BE2C (cell line): ENCODE measurements around the gene PCNX3.

ENCODE experiments used
- DNase-seq: peaks from one replicate; pipeline ENCODE4 v3.0.0-alpha.2; 2020
- H3K27me3 ChIP-seq: fragments of 250-450 bp; sonication (Bioruptor Pico); 2 replicates; pipeline ENCODE4 v1.5.1; 2020; ENCODE audit warnings: mild to moderate bottlenecking
- H3K36me3 ChIP-seq: fragments of 250-450 bp; sonication (Bioruptor Pico); 2 replicates; pipeline ENCODE4 v1.5.1; 2020; ENCODE audit warnings: mild to moderate bottlenecking
- H3K4me1 ChIP-seq: fragments of 250-450 bp; sonication (Bioruptor Pico); 2 replicates; pipeline ENCODE4 v1.5.1; 2020
- H3K4me3 ChIP-seq: 2 replicates; pipeline ENCODE4 v1.5.1; 2011; ENCODE audit warnings: low read depth, low read length
- H3K9me3 ChIP-seq: fragments of 250-450 bp; sonication (Bioruptor Pico); 2 replicates; pipeline ENCODE4 v1.5.1; 2020
- CTCF ChIP-seq: IDR thresholded peaks from 2 replicates; pipeline ENCODE4 v1.5.1; 2012; ENCODE audit warnings: mild to moderate bottlenecking, low read depth, low read length

The PCNX3 gene

GRCh38 chr11:65599216-65599954 is 16.2 kb upstream of the PCNX3 start:
- Histone ChIP-seq H3K4me1 (no peaks in the 10 kb centered on the region), H3K4me3 (no peak overlapping the region), H3K9me3 (no peaks in the 10 kb centered on the region), H3K36me3 (no peaks in the 10 kb centered on the region), H3K27me3 (no peaks in the 10 kb centered on the region)
- no peak for TF ChIP-seq CTCF
- DNase-seq = no peak

- no peak for TF ChIP-seq CTCF
- Histone ChIP-seq H3K4me1 (no peaks in the 10 kb centered on the region), H3K9me3 (no peaks in the 10 kb centered on the region), H3K27me3 (no peaks in the 10 kb centered on the region), H3K36me3 (no peaks in the 10 kb centered on the region), H3K4me3 (no peak overlapping the region)
- no peak for DNase-seq
Measured at GRCh38 chr11:65599955-65600246, 15.7 kb upstream of the PCNX3 start.

- Histone ChIP-seq H3K4me1 (0 out of 2 replicates have a peak, but pooled peaks cover 2% of the 10 kb centered on the region), H3K27me3 (no peaks in the 10 kb centered on the region), H3K36me3 (no peaks in the 10 kb centered on the region), H3K4me3 (no peak overlapping the region), H3K9me3 (no peaks in the 10 kb centered on the region)
- no peak for TF ChIP-seq CTCF
- no peak for DNase-seq
Measured at GRCh38 chr11:65604258-65604657, 11.3 kb upstream of the PCNX3 start.

- H3K9me3 ChIP-seq = no peaks in the 10 kb centered on the region
- DNase-seq = peak; percentile 94
- peak overlapping the region; percentile 14; the same call in 1 of the 2 replicates for H3K4me3 ChIP-seq
- TF ChIP-seq CTCF = no peak
- no peaks in the 10 kb centered on the region for H3K36me3 ChIP-seq
- H3K4me1 ChIP-seq = 0 out of 2 replicates have a peak, but pooled peaks cover 2% of the 10 kb centered on the region
- no peaks in the 10 kb centered on the region for H3K27me3 ChIP-seq
Measured at GRCh38 chr11:65606876-65607613, 8.5 kb upstream of the PCNX3 start.

GRCh38 chr11:65607614-65608426 is 7.8 kb upstream of the PCNX3 start:
- no peak for DNase-seq
- no peak for TF ChIP-seq CTCF
- peak overlapping the region; percentile 14; the same call in 1 of the 2 replicates for H3K4me3 ChIP-seq
- H3K4me1 ChIP-seq = 0 out of 2 replicates have a peak, but pooled peaks cover 2% of the 10 kb centered on the region
- H3K27me3 ChIP-seq = no peaks in the 10 kb centered on the region
- no peaks in the 10 kb centered on the region for H3K9me3 ChIP-seq
- H3K36me3 ChIP-seq = no peaks in the 10 kb centered on the region
